Measurements from ENCODE around the gene UBAP2.
A peak's percentile ranks its signal among the peaks of the same experiment; 100 is the strongest.

The UBAP2 gene, protein sequence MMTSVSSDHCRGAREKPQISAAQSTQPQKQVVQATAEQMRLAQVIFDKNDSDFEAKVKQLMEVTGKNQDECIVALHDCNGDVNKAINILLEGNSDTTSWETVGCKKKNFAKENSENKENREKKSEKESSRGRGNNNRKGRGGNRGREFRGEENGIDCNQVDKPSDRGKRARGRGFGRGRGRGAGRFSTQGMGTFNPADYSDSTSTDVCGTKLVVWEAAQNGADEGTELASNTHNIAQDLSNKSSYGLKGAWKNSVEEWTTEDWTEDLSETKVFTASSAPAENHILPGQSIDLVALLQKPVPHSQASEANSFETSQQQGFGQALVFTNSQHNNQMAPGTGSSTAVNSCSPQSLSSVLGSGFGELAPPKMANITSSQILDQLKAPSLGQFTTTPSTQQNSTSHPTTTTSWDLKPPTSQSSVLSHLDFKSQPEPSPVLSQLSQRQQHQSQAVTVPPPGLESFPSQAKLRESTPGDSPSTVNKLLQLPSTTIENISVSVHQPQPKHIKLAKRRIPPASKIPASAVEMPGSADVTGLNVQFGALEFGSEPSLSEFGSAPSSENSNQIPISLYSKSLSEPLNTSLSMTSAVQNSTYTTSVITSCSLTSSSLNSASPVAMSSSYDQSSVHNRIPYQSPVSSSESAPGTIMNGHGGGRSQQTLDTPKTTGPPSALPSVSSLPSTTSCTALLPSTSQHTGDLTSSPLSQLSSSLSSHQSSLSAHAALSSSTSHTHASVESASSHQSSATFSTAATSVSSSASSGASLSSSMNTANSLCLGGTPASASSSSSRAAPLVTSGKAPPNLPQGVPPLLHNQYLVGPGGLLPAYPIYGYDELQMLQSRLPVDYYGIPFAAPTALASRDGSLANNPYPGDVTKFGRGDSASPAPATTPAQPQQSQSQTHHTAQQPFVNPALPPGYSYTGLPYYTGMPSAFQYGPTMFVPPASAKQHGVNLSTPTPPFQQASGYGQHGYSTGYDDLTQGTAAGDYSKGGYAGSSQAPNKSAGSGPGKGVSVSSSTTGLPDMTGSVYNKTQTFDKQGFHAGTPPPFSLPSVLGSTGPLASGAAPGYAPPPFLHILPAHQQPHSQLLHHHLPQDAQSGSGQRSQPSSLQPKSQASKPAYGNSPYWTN

GRCh38 chr9:34048727-34049629, at the start of gene UBAP2:
UBAP2 (minus strand) TSS chr9:34048887; CDS start chr9:34017148, 31,739 bp downstream.
- DNase-seq (ENCODE audit: low read depth in 3 of 3), result peak; percentile 93 to 94 (median 93)

GRCh38 chr9:34098307-34098706, 49.6 kb upstream of the UBAP2 start:
- no peak for DNase-seq (ENCODE audit: low read depth in 3 of 3)

GRCh38 chr9:34097865-34098264, 49.2 kb upstream of the UBAP2 start:
- DNase-seq (ENCODE audit: low read depth in 3 of 3), result no peak

DNA sequence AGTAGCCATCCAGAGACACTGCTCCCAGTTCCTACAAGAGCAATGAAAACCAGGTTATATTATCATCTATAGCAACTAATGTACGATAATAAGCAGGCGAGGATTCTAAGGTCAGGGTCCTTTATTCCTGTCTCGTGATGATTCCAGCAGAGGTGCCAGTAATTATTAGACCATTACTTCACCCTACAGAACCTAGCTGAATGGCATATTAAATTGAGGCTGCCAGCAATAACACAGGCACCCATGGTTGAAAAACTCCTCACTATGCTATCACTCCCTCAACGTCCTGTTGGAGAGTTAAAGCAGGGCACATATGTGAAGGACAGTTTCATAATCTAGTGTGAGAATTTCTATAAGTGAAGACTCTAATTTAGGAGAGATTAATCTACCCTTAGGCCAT, 48.1 kb upstream of the UBAP2 start:
- no peak for DNase-seq (ENCODE audit: low read depth in 3 of 3)

DNA sequence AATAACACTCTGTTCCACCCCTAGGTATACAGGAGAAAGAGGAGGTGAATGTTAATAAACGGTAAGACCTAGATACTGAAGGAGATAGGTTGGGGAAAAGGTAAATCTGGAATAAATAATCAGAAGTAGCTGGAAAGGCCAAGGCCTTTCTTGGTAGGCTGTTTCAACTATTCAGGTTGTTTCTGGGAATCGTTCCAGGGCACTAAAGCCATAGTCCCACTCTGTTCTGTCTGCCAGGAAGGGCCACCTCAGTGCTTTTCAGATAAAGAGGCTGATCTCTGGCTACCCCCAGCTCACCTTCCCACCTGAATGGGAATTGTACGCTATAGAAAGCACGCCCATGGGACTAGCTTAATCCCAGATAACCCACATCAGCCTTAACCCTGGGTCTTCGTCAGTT, 44.9 kb upstream of the UBAP2 start:
- no peak for DNase-seq (ENCODE audit: low read depth in 3 of 3)

DNA sequence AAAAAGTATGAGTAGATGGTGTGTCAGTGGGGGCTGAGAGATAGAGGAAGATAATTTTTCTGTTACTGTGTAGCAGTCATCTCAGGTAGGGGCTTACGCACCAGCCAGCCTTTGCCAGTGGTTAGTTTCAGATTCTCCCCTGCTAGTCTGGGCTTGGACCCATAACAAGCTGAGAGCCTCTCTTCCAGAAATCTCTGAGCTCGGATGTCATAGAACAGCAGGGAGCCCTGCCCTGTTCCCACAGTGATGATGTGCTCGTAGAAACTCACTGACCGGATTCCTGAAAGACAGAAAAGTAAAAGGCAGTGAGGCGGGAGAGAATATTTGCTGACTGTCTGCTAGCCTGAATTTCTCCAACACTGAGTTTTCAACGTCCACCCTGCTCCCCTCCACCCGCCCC, 40.6 kb upstream of the UBAP2 start:
- no peak for DNase-seq (ENCODE audit: low read depth in 3 of 3)

DNA sequence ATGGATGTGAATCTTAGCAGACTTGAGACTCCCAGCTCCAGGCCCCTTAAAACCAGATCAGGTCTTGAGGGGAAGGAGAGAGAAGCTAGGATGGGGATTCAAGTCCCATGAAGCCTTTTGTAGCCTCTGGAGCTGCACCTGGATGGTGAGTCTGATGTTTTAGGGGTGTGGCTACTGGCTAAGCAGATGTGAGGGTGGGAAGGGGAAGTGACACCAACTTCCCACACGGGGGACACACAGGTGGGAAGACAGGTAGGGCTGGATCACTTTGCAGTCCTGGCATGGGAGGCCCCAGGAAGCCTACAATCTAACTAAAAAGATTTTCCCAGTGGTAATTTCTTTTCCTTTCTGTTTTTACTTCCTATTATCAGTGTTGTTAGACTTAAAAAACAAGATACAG, 38.7 kb upstream of the UBAP2 start:
- DNase-seq (ENCODE audit: low read depth in 3 of 3), result no peak

DNA sequence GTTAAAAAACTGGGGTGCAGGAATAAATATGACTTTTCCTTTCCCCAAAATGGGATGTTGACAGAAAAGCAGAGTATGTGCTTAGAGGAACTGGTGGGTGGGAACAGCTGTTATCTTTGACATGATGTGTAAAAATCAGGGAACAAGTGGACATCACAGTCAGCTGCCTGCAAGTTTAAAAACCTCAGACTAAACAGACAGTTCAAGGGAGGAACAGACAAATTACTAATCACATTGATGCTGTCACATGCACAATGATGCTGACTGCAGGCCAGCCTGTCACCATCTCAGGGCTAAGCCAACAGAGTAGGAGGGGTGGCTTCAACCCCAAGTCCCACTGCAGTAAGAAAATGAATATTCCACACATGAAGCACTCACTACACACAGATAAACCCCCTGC, 38.2 kb upstream of the UBAP2 start:
- DNase-seq (ENCODE audit: low read depth in 3 of 3), result no peak

- no peak for DNase-seq (ENCODE audit: low read depth in 3 of 3)
Observed at GRCh38 chr9:34085581-34086500, 37.2 kb upstream of the UBAP2 start.

DNA sequence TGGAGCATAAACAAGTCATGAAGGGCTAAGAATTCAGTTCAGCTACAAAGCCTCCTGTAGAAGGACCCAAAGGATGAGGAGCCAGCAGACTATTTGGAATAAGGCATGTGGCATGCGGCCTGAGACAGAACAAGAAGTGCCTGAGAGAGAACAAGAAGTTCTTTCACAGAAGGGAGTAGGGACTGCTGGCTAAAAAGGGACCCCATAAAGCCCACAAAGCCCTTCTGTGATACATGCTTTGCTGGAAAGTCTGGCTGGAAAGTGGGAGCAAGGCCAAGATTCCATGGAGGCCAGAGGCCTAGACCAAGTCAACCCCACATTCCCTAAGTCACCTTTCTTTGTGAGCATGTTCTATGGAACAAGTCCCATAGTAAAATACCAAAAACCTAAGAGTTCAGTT, 35.9 kb upstream of the UBAP2 start:
- no peak for DNase-seq (ENCODE audit: low read depth in 3 of 3)

DNA sequence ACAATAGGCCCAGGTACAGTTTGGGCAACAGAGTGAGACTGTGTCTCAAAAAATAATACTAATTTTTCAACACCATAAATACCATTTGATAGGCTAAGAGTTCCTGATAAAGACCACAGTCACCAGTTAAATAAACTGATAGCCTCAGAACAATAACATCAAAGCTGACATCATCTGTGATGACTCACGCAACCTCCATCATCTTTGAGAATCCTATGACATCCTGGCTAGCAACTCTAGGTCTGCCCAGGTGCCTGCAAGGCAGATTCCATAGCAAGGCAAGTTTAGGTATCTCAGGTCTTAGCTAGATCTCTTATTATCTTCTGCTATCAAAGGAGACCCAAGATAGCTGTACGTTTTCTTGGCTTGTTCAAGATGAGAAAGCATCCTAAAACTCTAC, 30.5 kb upstream of the UBAP2 start:
- no peak for DNase-seq (ENCODE audit: low read depth in 3 of 3)

GRCh38 chr9:34072868-34073590, 24.3 kb upstream of the UBAP2 start:
- DNase-seq (ENCODE audit: low read depth in 3 of 3), result no peak

DNA sequence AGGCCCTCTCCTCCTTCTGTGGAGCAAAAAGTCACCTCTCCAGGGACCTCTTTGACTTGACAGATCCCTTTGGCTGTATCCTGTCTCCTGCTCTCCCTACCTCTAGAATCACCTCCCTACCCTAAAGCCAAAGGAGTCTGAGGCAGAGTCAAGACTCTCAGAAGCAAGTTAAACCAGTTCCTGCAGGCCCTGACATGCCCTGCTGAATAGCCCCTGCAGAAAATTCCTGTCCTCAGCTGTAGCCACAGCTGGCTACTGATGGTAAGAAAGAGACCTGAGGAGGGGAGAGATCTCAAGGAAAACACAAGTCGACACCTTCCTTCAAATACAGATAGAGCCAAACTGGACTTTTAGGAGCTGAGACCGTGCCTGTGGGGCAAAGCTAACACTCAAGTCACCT, 23.7 kb upstream of the UBAP2 start:
- no peak for DNase-seq (ENCODE audit: low read depth in 3 of 3)

DNA sequence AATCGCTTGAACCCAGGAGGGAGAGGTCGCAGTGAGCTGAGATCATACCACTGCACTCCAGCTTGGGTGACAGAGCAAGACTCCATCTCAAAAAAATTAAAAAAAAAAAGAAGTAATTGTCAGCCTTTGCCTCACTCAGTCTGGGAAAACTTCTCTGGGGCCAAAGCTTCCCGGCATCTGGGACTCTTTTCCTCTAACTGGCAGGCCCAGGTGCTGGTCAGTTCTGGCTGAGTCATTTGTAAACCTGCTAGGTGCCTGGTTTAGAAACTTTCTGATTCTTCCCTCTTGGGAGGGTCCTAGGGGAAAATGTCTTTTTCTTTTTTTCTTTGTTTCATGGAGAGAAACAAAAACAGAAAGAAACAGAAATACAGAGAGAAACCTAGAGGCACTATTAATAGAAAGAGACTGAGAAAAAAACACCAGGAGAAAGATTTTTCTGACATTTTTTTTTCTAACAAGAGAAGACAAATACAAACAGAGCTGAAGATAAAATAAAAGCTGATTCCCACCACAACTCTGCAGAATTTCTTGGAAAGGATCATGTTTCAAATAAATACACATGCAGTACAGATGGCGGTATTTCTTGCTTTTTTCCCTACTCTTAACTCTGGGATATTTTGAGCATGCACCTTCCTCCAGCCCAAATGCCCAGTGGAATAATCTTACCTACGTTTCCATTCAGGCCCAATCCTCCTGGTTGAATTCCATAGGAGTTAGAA, 22.1 kb upstream of the UBAP2 start:
- no peak for DNase-seq (ENCODE audit: low read depth in 3 of 3)

GRCh38 chr9:34069831-34070230, 21.1 kb upstream of the UBAP2 start:
- DNase-seq (ENCODE audit: low read depth in 3 of 3), result no peak

- no peak for DNase-seq (ENCODE audit: low read depth in 3 of 3)
Observed at GRCh38 chr9:34065541-34065940, 16.9 kb upstream of the UBAP2 start.

- DNase-seq (ENCODE audit: low read depth in 3 of 3), result no peak
Observed at GRCh38 chr9:34059954-34060353, 11.3 kb upstream of the UBAP2 start.

- DNase-seq (ENCODE audit: low read depth in 3 of 3), result no peak
Observed at GRCh38 chr9:34059281-34059680, 10.6 kb upstream of the UBAP2 start.
